CD4-positive, alpha-beta T cell treated with Interleukin-1 beta for 1 hour (primary cell): ENCODE data around the gene ATP9B.
A peak's percentile ranks its signal among the peaks of the same experiment; 100 is the strongest.
"Not testable (repeated sequence)": the region's sequence is repeated elsewhere in the genome, so short reads cannot be mapped to it uniquely, and the experiment has no call there.

ENCODE experiments used
- DNase-seq, 2 donors: peaks; one replicate each; pipeline ENCODE4 v3.0.0-alpha.2; 2020 to 2022

The ATP9B gene

DNA sequence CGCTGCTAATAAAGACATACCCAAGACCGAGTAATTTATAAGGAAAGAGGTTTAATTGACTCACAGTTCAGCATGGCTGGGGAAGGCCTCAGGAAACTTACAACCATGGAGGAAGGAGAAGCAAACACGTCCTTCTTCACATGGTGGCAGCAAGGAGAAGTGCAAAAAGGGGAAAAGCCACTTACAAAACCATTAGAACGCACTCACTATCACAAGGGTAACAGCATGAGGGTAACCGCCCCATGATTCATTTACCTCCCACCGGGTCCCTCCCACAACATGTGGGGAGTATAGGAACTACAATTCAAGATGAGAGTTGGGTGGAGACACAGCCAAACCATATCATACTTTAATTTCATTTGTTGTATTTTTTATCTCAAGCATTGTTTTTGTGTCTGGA lies 67.5 kb downstream of the ATP9B start:
- no peak for DNase-seq

DNA sequence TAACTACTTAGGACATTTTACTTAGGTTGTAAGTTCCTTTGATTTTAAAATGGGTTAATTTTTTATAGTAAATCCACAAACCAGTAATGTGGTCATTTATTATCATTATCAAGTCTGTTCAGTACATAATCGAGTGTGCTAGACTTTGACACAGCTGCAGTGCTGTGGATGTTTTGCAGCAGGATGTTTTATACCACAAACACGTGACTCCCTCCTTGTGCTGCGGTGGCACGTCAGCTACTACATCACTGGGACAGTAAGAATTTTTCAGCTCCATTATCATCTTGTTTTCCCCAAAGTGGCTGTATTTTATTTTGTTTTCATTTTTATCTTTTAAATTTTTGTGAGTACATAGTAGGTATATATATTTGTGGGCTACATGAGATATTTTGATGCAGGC lies 70.0 kb downstream of the ATP9B start:
- DNase-seq: peak; percentile 43 to 54

DNA sequence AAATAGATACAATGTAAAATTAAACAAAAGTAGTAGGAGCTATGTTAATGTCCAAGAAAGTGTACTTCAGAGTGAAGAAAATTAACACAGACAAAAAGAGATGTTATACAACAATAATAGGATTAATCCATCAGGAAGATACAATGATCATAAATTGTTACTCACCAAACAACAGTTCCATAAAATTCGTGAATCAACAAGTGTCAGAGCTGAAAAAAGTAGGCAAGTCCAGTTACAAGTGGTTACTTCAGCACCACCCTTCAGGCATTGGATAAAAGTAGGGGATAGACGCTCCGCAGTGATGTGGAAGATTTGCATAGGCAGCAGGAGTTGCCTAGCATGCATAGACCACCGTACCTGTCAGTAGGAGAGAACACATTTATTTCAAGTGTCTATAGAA lies 77.8 kb downstream of the ATP9B start:
- DNase-seq: no peak

DNA sequence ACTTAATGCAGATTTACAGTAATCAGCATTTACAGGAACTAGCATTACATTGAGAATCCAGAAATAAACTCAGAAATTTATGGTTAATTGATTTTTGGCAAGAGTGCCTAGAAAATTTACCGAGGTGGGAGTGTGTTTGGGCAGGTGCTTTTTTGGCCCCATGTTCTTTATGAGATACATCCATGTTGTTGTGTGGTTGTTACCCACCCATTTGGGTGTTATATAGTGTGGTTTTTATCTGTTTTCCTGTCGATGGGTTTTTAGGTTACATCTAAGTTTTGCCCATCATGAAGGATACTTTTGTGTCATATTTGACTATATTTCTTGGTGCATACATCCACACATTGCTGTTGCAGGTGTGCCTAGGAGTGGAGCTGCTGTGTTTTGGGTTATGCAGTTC lies 82.0 kb downstream of the ATP9B start:
- no peak for DNase-seq

- DNase-seq: no peak
Measured at GRCh38 chr18:79156327-79156726, 87.1 kb downstream of the ATP9B start.

- no peak for DNase-seq
Measured at GRCh38 chr18:79164706-79165105, 95.5 kb downstream of the ATP9B start.

GRCh38 chr18:79166702-79167101 lies 97.5 kb downstream of the ATP9B start:
- no peak for DNase-seq

- DNase-seq: no peak
Measured at GRCh38 chr18:79167526-79168190, 98.5 kb downstream of the ATP9B start.

- no peak for DNase-seq
Measured at GRCh38 chr18:79169958-79170555, 100.9 kb downstream of the ATP9B start.

- DNase-seq: not testable (repeated sequence)
Measured at GRCh38 chr18:79172331-79172730, 103.1 kb downstream of the ATP9B start.

GRCh38 chr18:79173742-79174141 lies 104.5 kb downstream of the ATP9B start:
- no peak for DNase-seq

GRCh38 chr18:79178113-79178531 lies 108.9 kb downstream of the ATP9B start:
- no peak for DNase-seq

GRCh38 chr18:79182047-79182713 lies 113.0 kb downstream of the ATP9B start:
- no peak for DNase-seq

DNA sequence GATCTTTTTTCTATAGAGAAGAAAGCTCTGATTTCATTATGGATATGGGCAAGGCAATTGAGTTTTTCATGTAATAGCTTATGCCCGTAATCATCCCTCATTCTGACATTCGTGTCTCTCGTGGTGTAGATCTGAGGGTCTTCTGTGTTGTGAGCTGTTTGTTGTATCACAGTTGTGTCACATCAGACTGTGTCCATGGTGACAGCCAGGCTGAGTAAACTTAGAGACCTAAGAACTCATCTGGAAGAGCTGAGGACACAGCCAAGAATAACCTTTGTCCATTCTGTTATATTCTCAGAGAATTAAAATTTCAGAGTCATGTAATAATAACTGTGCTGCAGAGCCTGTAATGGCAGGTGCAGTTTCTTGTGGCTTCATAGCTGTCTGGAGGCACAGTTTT lies 116.5 kb downstream of the ATP9B start:
- DNase-seq: no peak

DNA sequence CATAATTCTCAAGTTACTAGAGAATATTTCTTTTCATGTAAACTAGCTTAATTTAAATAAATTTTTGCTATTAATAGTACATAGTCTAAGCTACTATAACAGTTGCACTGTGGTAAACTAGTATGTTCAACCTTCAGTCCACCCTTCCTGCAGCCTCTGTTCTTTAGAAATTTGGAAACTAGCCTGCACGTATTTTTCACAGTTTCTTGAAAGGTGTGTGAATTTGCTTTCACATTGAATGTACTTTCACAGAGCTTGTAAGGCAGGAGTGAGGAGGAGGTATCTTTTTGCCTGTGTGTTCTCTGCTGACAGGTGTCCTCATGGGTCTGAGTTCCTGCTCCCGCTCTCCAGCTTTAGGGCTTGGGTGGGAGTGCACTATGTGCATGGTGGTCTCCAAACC lies 117.5 kb downstream of the ATP9B start:
- DNase-seq: no peak

- no peak for DNase-seq
Measured at GRCh38 chr18:79187532-79188277, 118.5 kb downstream of the ATP9B start.

DNA sequence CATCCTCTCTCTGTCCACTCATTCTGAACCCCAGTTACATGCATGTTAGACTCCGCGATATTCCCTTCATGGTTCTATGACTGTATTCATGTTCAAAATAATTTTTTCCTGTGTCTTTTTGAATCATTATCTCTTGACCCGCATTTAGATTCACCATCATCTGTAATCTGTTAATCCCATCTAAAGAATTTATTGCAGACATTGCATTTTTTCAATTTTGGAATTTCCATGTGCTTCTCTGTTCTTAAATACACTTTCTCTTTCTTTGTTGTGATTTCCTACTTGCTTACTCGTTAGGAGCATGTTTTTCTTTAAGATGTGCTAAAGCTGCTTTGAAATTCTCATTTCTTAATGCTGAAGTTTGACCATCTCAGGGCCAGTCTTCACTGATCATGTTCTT lies 122.2 kb downstream of the ATP9B start:
- DNase-seq: no peak

DNA sequence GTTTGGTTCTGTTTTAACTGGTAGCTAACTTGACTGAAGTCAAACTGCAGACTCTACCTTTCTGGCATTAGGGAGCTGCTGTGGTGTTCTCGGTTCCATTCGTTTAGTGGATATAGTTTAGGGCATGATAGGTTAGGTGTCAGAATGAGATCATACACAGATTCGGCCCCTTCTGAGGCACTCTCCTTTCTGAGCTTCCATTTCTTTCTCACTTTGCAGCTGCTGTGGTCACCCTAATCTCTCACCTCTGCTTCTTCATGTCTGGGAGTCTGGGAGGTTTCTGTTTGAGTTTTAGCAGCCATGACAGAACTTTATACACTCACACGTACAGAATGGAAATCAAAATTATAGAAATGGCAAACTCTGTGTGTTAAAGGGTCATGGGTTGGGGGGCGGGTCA lies 122.8 kb downstream of the ATP9B start:
- peak in 1 of 2 donors; percentile 7 for DNase-seq

DNA sequence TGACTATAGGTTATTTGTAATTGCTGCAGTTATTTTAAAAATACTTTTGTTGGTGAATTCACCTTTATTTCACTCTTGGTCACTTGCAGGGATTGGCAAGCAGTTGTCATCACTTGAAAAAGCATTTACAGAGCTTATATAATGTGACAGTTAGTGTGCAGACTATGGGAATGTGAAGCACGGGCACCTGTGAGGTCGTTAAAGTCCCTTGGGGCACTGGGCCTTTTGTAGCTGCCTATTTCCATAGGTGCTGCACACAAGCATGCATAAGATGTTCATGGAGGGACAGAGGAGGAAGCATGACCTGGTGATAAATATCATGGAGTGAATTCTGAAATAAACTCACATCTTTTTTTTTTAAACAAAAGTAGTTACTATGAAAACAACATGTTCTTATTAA lies 124.6 kb downstream of the ATP9B start:
- DNase-seq: no peak

DNA sequence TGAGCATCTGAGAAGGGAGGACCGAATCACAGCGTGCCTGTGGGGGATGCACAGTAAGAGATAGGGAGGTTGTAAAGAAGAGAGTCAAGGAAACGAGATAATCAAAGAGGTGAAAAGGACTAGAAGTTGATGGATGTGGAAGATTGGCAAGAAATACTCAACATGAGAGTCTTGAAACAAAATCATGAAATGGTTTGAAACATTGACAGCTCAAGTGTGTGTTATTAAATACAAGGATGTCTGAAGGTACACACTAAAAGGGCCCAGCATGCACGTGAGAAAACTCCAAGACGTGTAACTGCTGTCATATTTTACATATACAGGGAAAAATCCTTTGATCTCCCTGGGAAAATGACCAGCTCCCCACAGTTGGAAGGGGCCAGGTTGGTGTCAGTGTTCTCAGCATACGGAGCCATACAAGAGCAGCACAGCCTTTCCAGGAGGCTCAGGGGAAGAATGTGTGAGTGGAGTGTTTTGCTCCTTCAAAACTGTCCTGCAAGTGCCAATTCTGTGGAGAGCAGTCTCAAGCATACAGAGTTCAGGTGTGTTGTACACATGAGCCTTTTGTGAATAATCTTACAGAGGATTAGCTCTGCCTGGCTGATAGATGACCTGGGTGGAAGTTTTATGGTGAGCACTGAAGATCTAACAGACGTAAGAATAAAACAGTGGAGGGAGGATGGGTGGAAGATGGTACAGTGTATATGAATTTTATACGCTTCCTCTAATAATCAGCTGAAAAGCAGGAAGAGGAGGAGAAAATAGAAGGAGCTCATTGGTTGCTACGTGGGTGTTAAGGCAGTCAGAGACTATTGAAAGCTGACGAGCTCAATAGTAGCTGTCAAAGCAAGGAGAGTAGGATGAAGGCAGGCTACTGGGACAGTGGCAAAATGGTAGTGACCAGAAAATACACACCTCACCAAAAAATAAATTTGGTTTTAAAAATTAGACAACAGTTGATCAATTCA lies 126.8 kb downstream of the ATP9B start:
- no peak for DNase-seq

DNA sequence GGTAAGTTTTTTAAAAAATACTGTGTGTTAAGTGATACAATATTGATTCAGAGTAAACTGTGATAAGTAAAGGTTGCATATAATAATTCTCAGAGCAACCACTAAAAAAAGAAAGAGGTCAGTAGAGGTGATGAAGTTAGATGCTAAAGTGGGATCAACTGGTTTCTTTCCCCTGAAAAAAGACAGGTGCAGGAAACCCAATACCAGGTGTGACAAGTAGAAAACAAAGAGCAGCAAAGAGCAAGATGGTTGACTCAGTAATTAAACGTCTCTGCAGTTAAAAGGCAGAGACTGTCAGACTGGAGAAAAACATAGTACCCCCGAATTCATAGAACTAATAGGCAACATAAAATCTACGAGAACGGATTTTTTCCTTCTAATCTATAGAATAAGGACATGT lies 128.3 kb downstream of the ATP9B start:
- no peak for DNase-seq

GRCh38 chr18:79199691-79200374 lies 130.6 kb downstream of the ATP9B start:
- DNase-seq: no peak
